GM23338 (cell line): ENCODE results near the gene RTN4RL2.

Source experiments
- CREB1 ChIP-seq: fragments of 250-450 bp; sonication (Bioruptor Pico); IDR thresholded peaks from 2 replicates; pipeline ENCODE4 v1.5.0; 2020; ENCODE audit warnings: low read depth, mild to moderate bottlenecking, moderate library complexity
- EZH2 ChIP-seq: fragments of 200-600 bp; sonication (generic); IDR thresholded peaks from one replicate; pipeline ENCODE4 v1.8.0; 2017; ENCODE audit warnings: antibody characterized with exemption, mild to moderate bottlenecking, low read depth; ENCODE audit not compliant: unreplicated experiment
- EZH2phosphoT487 ChIP-seq: fragments of 200-600 bp; sonication (generic); IDR thresholded peaks from one replicate; pipeline ENCODE4 v1.8.1; 2018; ENCODE audit warnings: antibody characterized with exemption; ENCODE audit not compliant: unreplicated experiment
- JUNB ChIP-seq: IDR thresholded peaks from one replicate; pipeline ENCODE4 v1.6.1; 2016; ENCODE audit warnings: antibody characterized with exemption; ENCODE audit not compliant: unreplicated experiment
- POLR2AphosphoS5 ChIP-seq: IDR thresholded peaks from 2 replicates; pipeline ENCODE4 v1.6.1; 2016; ENCODE audit warnings: antibody characterized with exemption, low read depth
- STAT1 ChIP-seq: IDR thresholded peaks from one replicate; pipeline ENCODE4 v1.6.1; 2016; ENCODE audit warnings: antibody characterized with exemption; ENCODE audit not compliant: unreplicated experiment
- ZNF114 ChIP-seq: fragments of 250-450 bp; sonication (Bioruptor Pico); IDR thresholded peaks from 2 replicates; pipeline ENCODE4 v1.5.0; 2020; ENCODE audit warnings: mild to moderate bottlenecking, moderate library complexity
- TF ChIP-seq, protein P1 (sequence below), 2 experiments: fragments of 200-600 bp in 1 of 2; sonication (generic) in 1 of 2; conservative IDR thresholded peaks; 2 replicates each; pipeline versions ENCODE4 v1.5.1 to v1.6.1; 2016 to 2017; ENCODE audit warnings: antibody characterized with exemption in 2 of 2, low read depth in 2 of 2, mild to moderate bottlenecking in 2 of 2, moderate library complexity in 1 of 2
- TF ChIP-seq, protein P2 (sequence below): IDR thresholded peaks from 2 replicates; pipeline ENCODE4 v1.6.1; 2016; ENCODE audit warnings: antibody characterized with exemption
- TF ChIP-seq, protein P3 (sequence below): IDR thresholded peaks from one replicate; pipeline ENCODE4 v1.6.1; 2018; ENCODE audit warnings: antibody characterized with exemption; ENCODE audit not compliant: unreplicated experiment

DNA sequence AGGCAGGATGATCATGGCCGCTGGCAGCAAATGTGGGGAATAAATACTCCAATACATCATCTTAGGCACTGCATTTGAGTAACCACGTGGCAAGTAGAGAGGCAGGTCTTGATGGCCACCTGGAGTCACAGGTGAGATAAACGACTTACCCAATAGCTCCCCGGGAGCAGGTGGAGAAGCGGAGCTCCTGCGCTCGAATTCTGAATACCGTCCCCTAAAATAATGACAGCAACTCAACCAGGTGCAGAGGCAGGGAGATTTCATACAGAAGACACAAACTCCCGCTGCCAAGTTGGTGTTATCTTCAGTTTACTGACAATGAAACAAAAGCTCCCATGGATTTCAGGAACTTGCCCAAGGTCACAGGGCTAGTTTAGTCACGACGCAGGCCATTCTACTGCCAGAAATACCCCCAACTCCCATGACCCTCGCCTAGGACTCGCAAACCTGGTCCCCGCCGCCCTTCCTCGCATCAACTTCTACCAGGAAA lies 33.8 kb upstream of the RTN4RL2 start:
- TF ChIP-seq, protein P1, sequence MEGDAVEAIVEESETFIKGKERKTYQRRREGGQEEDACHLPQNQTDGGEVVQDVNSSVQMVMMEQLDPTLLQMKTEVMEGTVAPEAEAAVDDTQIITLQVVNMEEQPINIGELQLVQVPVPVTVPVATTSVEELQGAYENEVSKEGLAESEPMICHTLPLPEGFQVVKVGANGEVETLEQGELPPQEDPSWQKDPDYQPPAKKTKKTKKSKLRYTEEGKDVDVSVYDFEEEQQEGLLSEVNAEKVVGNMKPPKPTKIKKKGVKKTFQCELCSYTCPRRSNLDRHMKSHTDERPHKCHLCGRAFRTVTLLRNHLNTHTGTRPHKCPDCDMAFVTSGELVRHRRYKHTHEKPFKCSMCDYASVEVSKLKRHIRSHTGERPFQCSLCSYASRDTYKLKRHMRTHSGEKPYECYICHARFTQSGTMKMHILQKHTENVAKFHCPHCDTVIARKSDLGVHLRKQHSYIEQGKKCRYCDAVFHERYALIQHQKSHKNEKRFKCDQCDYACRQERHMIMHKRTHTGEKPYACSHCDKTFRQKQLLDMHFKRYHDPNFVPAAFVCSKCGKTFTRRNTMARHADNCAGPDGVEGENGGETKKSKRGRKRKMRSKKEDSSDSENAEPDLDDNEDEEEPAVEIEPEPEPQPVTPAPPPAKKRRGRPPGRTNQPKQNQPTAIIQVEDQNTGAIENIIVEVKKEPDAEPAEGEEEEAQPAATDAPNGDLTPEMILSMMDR (conservative IDR thresholded peaks at IDR 0.05; ENCODE audit: low read depth in 2 of 2): no peak
- TF ChIP-seq POLR2AphosphoS5: no peak
- TF ChIP-seq EZH2: no peak
- TF ChIP-seq, protein P2, sequence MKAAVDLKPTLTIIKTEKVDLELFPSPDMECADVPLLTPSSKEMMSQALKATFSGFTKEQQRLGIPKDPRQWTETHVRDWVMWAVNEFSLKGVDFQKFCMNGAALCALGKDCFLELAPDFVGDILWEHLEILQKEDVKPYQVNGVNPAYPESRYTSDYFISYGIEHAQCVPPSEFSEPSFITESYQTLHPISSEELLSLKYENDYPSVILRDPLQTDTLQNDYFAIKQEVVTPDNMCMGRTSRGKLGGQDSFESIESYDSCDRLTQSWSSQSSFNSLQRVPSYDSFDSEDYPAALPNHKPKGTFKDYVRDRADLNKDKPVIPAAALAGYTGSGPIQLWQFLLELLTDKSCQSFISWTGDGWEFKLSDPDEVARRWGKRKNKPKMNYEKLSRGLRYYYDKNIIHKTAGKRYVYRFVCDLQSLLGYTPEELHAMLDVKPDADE: no peak
- TF ChIP-seq, protein P3, sequence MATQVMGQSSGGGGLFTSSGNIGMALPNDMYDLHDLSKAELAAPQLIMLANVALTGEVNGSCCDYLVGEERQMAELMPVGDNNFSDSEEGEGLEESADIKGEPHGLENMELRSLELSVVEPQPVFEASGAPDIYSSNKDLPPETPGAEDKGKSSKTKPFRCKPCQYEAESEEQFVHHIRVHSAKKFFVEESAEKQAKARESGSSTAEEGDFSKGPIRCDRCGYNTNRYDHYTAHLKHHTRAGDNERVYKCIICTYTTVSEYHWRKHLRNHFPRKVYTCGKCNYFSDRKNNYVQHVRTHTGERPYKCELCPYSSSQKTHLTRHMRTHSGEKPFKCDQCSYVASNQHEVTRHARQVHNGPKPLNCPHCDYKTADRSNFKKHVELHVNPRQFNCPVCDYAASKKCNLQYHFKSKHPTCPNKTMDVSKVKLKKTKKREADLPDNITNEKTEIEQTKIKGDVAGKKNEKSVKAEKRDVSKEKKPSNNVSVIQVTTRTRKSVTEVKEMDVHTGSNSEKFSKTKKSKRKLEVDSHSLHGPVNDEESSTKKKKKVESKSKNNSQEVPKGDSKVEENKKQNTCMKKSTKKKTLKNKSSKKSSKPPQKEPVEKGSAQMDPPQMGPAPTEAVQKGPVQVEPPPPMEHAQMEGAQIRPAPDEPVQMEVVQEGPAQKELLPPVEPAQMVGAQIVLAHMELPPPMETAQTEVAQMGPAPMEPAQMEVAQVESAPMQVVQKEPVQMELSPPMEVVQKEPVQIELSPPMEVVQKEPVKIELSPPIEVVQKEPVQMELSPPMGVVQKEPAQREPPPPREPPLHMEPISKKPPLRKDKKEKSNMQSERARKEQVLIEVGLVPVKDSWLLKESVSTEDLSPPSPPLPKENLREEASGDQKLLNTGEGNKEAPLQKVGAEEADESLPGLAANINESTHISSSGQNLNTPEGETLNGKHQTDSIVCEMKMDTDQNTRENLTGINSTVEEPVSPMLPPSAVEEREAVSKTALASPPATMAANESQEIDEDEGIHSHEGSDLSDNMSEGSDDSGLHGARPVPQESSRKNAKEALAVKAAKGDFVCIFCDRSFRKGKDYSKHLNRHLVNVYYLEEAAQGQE: no peak
- no peak for TF ChIP-seq ZNF114 (CRISPR knock-in tag)
- TF ChIP-seq EZH2phosphoT487: no peak
- no peak for TF ChIP-seq CREB1
- no peak for TF ChIP-seq JUNB
- no peak for TF ChIP-seq STAT1
